Hepatocyte (in vitro differentiated cells): Measurements from ENCODE around the gene UGT1A4.

Experiments
- EZH2phosphoT487 ChIP-seq: fragments of 200-600 bp; sonication (generic); IDR thresholded peaks from one replicate; pipeline ENCODE4 v1.6.1; 2018; ENCODE audit warnings: antibody characterized with exemption, mild to moderate bottlenecking, low read depth, moderate library complexity; ENCODE audit not compliant: unreplicated experiment, severe bottlenecking
- TF ChIP-seq, protein P1 (sequence below): fragments of 200-600 bp; sonication (generic); IDR thresholded peaks from 2 replicates; pipeline ENCODE4 v1.5.1; 2016; ENCODE audit warnings: antibody characterized with exemption, mild to moderate bottlenecking; ENCODE audit not compliant: poor library complexity

- TF ChIP-seq, protein P1, sequence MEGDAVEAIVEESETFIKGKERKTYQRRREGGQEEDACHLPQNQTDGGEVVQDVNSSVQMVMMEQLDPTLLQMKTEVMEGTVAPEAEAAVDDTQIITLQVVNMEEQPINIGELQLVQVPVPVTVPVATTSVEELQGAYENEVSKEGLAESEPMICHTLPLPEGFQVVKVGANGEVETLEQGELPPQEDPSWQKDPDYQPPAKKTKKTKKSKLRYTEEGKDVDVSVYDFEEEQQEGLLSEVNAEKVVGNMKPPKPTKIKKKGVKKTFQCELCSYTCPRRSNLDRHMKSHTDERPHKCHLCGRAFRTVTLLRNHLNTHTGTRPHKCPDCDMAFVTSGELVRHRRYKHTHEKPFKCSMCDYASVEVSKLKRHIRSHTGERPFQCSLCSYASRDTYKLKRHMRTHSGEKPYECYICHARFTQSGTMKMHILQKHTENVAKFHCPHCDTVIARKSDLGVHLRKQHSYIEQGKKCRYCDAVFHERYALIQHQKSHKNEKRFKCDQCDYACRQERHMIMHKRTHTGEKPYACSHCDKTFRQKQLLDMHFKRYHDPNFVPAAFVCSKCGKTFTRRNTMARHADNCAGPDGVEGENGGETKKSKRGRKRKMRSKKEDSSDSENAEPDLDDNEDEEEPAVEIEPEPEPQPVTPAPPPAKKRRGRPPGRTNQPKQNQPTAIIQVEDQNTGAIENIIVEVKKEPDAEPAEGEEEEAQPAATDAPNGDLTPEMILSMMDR: no peak
- no peak for TF ChIP-seq EZH2phosphoT487
These were observed 83.0 kb downstream of the UGT1A4 start for GRCh38 chr2:233801357-233802131.
